GM19043 (cell line): ENCODE data around the gene POFUT1.
"Not testable (repeated sequence)": the region's sequence is repeated elsewhere in the genome, so short reads cannot be mapped to it uniquely, and the experiment has no call there.

Experiments
- ATAC-seq: cut with Tn5 transposase; IDR thresholded peaks from one replicate; pipeline ENCODE4 v1.9.1; 2021; ENCODE audit warnings: low read depth; ENCODE audit not compliant: unreplicated experiment

POFUT1 gene

GRCh38 chr20:32207626-32208498 lies at the start of gene POFUT1, which contains the start of gene PLAGL2:
Gene POFUT1 (plus strand): TSS chr20:32207880. CDS start chr20:32207942, 62 bp downstream.
Gene PLAGL2 (minus strand): TSS chr20:32207743. CDS start chr20:32202178, 5,565 bp downstream.
- peak; percentile 95 for ATAC-seq

GRCh38 chr20:32158351-32158750 lies 49.3 kb upstream of the POFUT1 start:
- no peak for ATAC-seq

- ATAC-seq, result no peak
Observed at GRCh38 chr20:32158943-32159660, 48.6 kb upstream of the POFUT1 start.

- no peak for ATAC-seq
Observed at GRCh38 chr20:32159766-32160221, 47.9 kb upstream of the POFUT1 start.

- no peak for ATAC-seq
Observed at GRCh38 chr20:32160341-32160740, 47.3 kb upstream of the POFUT1 start.

GRCh38 chr20:32162351-32162750 lies 45.3 kb upstream of the POFUT1 start:
- ATAC-seq, result no peak

GRCh38 chr20:32163951-32164350 lies 43.7 kb upstream of the POFUT1 start:
- no peak for ATAC-seq

GRCh38 chr20:32164984-32165735 lies 42.5 kb upstream of the POFUT1 start:
- ATAC-seq, result no peak

- ATAC-seq, result no peak
Observed at GRCh38 chr20:32165836-32166545, 41.7 kb upstream of the POFUT1 start.

- no peak for ATAC-seq
Observed at GRCh38 chr20:32167552-32167951, 40.1 kb upstream of the POFUT1 start.

GRCh38 chr20:32168184-32168910 lies 39.3 kb upstream of the POFUT1 start:
- no peak for ATAC-seq

GRCh38 chr20:32177696-32178095 lies 30.0 kb upstream of the POFUT1 start:
- ATAC-seq, result not testable (repeated sequence)

GRCh38 chr20:32179515-32179914 lies 28.2 kb upstream of the POFUT1 start:
- no peak for ATAC-seq

GRCh38 chr20:32179934-32180333 lies 27.7 kb upstream of the POFUT1 start:
- ATAC-seq, result no peak

GRCh38 chr20:32181606-32182005 lies 26.1 kb upstream of the POFUT1 start:
- ATAC-seq, result no peak

- no peak for ATAC-seq
Observed at GRCh38 chr20:32183947-32184635, 23.6 kb upstream of the POFUT1 start.

- no peak for ATAC-seq
Observed at GRCh38 chr20:32184961-32185603, 22.6 kb upstream of the POFUT1 start.

- ATAC-seq, result no peak
Observed at GRCh38 chr20:32186506-32186905, 21.2 kb upstream of the POFUT1 start.
